SU-DHL-6 (cell line): ENCODE measurements around the gene TMSB15A.
"Not testable (repeated sequence)": the region's sequence is repeated elsewhere in the genome, so short reads cannot be mapped to it uniquely, and the experiment has no call there.

Source experiments
- H2AFZ ChIP-seq: fragments of 200-600 bp; sonication (generic); 2 replicates; pipeline ENCODE4 v1.6.1; 2014; ENCODE audit warnings: low read depth, mild to moderate bottlenecking, moderate library complexity, mixed read lengths, antibody characterized with exemption, low read length; ENCODE audit not compliant: severe bottlenecking
- H3F3A ChIP-seq: fragments of 200-600 bp; shearing (Covaris generic); 2 replicates; pipeline ENCODE4 v1.6.0; 2016; ENCODE audit warnings: antibody characterized with exemption, mild to moderate bottlenecking; ENCODE audit not compliant: insufficient read depth
- H3K27ac ChIP-seq: fragments of 200-600 bp; sonication (generic); 2 replicates; pipeline ENCODE4 v1.5.1; 2016; ENCODE audit warnings: low read depth, mild to moderate bottlenecking, low read length, moderate library complexity, mixed read lengths
- H3K27me3 ChIP-seq: fragments of 200-600 bp; sonication (generic), shearing (Covaris generic); 2 replicates; pipeline ENCODE4 v1.6.0; 2014; ENCODE audit warnings: mild to moderate bottlenecking, low read length
- H3K36me3 ChIP-seq: fragments of 200-600 bp; sonication (generic); 2 replicates; pipeline ENCODE4 v1.6.1; 2014; ENCODE audit warnings: mild to moderate bottlenecking, low read length, mixed read lengths
- H3K4me2 ChIP-seq: fragments of 300-600, 200-600 bp; shearing (Covaris generic), sonication (generic); 2 replicates; pipeline ENCODE4 v1.6.0; 2014; ENCODE audit warnings: low read length, low read depth, mild to moderate bottlenecking; ENCODE audit not compliant: poor library complexity, severe bottlenecking
- H3K4me3 ChIP-seq: fragments of 200-600 bp; sonication (generic); 2 replicates; pipeline ENCODE4 v1.5.1; 2014; ENCODE audit warnings: antibody characterized with exemption, low read length, mild to moderate bottlenecking, mixed read lengths; ENCODE audit not compliant: insufficient read depth, poor library complexity, severe bottlenecking
- H3K79me2 ChIP-seq: fragments of 200-600 bp; sonication (generic); 2 replicates; pipeline ENCODE4 v1.6.1; 2014; ENCODE audit warnings: mild to moderate bottlenecking, low read length, moderate library complexity; ENCODE audit not compliant: insufficient read depth
- H3K9ac ChIP-seq: fragments of 200-600 bp; sonication (generic); 2 replicates; pipeline ENCODE4 v1.7.0; 2014; ENCODE audit warnings: mild to moderate bottlenecking, low read length
- H3K9me2 ChIP-seq: fragments of 200-600 bp; sonication (generic); replicated peaks from 2 replicates; pipeline ENCODE4 v1.6.1; 2014; ENCODE audit warnings: low read length; ENCODE audit not compliant: insufficient read depth
- H3K9me3 ChIP-seq: fragments of 200-600 bp; sonication (generic); 2 replicates; pipeline ENCODE4 v1.6.1; 2014; ENCODE audit warnings: low read length, mixed read lengths; ENCODE audit not compliant: insufficient read depth
- H4K20me1 ChIP-seq: fragments of 200-600 bp; sonication (generic); 2 replicates; pipeline ENCODE4 v1.6.1; 2014; ENCODE audit warnings: low read depth, mild to moderate bottlenecking, antibody characterized with exemption, low read length, moderate library complexity, mixed read lengths
- EZH2phosphoT487 ChIP-seq: fragments of 200-600 bp; sonication (generic), shearing (Covaris generic); conservative IDR thresholded peaks from 2 replicates; pipeline ENCODE4 v1.6.1; 2018; ENCODE audit warnings: mild to moderate bottlenecking, antibody characterized with exemption, low read length, moderate library complexity, mixed read lengths
- TF ChIP-seq, protein P1 (sequence below): fragments of 200-600 bp; sonication (generic); IDR thresholded peaks from one replicate; pipeline ENCODE4 v1.5.1; 2017; ENCODE audit warnings: antibody characterized with exemption, mild to moderate bottlenecking, low read length, moderate library complexity; ENCODE audit not compliant: insufficient read depth, poor library complexity, severe bottlenecking

TMSB15A gene

DNA sequence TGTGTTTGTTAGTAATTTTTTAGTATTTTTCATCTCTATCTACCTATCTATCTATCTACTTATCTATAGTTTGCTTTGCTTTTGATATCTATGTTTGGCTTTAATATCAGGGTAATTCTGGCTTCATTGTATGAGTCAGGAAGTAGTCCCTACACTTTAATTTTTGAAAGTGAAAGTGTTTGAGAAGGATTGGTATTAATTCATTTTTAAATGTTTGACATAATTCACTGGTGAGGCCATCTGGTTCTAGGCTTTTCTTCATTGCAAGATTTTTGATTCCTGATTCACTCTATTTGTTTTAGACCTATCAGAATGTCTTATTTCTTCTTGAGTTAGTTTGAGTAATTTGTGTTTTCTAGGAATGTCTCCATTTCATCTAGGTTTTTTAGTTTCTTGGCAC lies 24.8 kb downstream of the TMSB15A start:
- H4K20me1 ChIP-seq, result no peaks in the 10 kb centered on the region
- H3K9me3 ChIP-seq, result no peaks in the 10 kb centered on the region
- H3K27ac ChIP-seq, result no peak overlapping the region
- H3K4me2 ChIP-seq, result no peak overlapping the region
- H2AFZ ChIP-seq, result no peak overlapping the region
- no peak overlapping the region for H3K9ac ChIP-seq
- no peaks in the 10 kb centered on the region for H3F3A ChIP-seq
- no peaks in the 10 kb centered on the region for H3K36me3 ChIP-seq
- no peaks in the 10 kb centered on the region for H3K9me2 ChIP-seq
- no peaks in the 10 kb centered on the region for H3K79me2 ChIP-seq
- H3K4me3 ChIP-seq, result no peak overlapping the region
- TF ChIP-seq, protein P1, sequence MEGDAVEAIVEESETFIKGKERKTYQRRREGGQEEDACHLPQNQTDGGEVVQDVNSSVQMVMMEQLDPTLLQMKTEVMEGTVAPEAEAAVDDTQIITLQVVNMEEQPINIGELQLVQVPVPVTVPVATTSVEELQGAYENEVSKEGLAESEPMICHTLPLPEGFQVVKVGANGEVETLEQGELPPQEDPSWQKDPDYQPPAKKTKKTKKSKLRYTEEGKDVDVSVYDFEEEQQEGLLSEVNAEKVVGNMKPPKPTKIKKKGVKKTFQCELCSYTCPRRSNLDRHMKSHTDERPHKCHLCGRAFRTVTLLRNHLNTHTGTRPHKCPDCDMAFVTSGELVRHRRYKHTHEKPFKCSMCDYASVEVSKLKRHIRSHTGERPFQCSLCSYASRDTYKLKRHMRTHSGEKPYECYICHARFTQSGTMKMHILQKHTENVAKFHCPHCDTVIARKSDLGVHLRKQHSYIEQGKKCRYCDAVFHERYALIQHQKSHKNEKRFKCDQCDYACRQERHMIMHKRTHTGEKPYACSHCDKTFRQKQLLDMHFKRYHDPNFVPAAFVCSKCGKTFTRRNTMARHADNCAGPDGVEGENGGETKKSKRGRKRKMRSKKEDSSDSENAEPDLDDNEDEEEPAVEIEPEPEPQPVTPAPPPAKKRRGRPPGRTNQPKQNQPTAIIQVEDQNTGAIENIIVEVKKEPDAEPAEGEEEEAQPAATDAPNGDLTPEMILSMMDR, result no peak
- TF ChIP-seq EZH2phosphoT487, result no peak
- no peaks in the 10 kb centered on the region for H3K27me3 ChIP-seq

DNA sequence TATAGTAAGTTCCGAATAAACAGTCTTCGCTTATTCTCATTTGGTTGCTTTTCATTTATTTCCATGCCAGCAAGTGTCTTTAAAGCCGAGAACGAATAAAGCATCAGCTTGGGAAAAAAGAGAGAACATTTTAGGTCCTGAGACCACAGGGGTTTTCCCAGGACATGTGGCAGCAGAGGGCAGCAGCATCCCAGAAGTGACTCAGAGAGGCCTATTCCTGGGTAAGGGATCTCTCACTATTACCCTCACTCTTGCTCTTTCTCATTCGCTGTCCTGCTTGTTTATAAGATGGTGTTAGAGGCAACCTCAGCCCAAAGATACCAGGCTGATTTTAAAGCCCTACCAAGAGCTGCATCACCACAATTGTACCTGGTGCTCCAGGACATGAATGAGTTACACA lies 37.8 kb downstream of the TMSB15A start:
- not testable (repeated sequence) for H3F3A ChIP-seq, H3K9me2 ChIP-seq, H3K36me3 ChIP-seq, H3K27me3 ChIP-seq, H3K79me2 ChIP-seq, H3K4me2 ChIP-seq, H2AFZ ChIP-seq, H3K27ac ChIP-seq, H3K9me3 ChIP-seq, H3K9ac ChIP-seq, H3K4me3 ChIP-seq, H4K20me1 ChIP-seq

DNA sequence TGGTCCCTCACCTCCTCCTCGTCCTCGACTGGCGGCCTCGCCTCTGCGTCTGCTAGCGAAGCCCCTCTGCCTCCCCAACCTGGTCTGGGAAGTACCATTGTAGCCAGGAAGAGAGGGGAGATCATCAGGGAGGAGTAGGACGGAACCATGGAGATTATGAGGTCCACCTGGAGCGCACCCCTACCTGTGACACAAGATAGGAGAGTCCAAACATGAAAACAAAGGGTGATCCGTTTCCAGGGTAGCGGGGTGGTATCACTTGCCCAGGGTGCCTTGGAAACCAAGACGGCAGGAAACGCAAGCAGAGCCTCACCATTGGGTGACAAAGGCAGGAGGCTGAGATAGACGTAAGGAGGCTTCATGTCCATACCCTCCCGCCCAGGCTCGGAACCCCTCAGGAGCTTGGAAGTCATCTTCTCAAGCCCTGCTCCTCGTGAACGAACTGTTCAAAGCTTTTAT lies 44.7 kb downstream of the TMSB15A start, which contains the start of gene TCP11X2:
Gene TCP11X2, minus strand, starts transcription at position 51 of the 459 bp plus-strand sequence.
- not testable (repeated sequence) for H4K20me1 ChIP-seq, H3K4me3 ChIP-seq, H3K9me2 ChIP-seq, H3K9ac ChIP-seq, H3K79me2 ChIP-seq, H3F3A ChIP-seq, H3K27ac ChIP-seq, H3K4me2 ChIP-seq, H3K36me3 ChIP-seq, H3K27me3 ChIP-seq, H2AFZ ChIP-seq, H3K9me3 ChIP-seq

DNA sequence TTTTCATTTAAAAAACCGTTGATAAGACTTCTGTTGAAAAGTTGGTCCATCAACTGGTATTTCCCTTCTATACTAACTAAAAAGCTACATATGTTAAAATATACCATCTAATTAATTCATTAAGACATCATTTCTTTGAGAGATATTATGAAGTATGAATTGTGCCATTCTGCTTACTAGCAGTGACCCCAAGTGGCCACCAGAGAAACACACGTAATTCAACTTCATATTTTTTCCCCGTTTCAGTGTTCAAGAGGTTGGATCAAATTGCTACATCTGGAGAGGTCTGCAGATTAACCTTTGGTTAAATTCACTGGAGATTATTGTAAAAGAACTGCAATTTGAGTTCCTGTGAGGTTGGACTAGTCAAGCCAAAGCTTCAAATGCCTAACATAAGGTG lies 46.3 kb downstream of the TMSB15A start:
- not testable (repeated sequence) for H3K27me3 ChIP-seq, H3K4me3 ChIP-seq, H3K9me3 ChIP-seq, H4K20me1 ChIP-seq, H3K9ac ChIP-seq, H2AFZ ChIP-seq, H3K36me3 ChIP-seq, H3K27ac ChIP-seq, H3K79me2 ChIP-seq, H3K9me2 ChIP-seq, H3F3A ChIP-seq, H3K4me2 ChIP-seq
